ENCODE results near the gene SLC19A2.
"Not testable (repeated sequence)": the region's sequence is repeated elsewhere in the genome, so short reads cannot be mapped to it uniquely, and the experiment has no call there.

SLC19A2 gene

DNA sequence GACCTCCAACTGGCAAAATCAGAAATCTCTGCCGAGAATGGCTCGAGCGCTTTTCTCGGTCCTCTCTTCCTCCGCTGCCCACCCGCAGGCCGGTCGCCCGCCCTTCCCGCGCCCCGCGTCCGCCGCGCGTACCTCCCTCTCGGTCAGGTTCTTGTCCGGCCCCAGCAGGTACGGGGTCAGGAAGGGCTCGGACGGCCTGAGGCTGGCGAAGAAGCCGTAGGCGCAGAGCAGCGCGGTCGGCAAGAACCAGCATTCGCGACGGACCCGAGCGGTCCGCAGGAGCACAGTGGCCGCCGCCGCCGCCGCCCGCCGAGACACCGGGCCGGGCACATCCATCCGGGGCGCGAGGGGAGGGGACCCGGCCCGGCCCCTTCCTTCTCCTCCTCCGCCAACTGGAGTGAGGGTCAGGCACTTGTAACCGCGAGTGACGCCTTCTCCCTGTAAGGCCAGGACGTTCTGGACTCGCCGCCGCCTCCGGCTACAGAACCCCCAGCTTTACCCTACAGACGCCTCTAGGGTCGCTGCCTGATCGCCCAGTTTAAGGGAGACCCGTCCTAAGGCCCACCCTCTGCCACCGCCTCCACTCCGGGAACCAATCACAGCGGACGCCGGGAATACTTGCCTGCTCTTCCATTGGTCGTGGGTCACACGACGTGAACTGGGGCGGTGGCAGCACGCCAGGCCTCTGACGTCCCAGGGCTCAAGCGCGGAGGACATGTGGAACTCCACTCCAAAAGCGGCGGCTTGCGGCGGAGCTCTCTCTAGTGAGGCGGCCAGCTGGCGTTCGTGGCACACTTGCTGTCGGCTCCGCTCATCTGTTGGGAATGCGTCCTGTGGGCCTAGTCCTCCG lies at the start of gene SLC19A2:
TSS of gene SLC19A2 (minus strand) at position 514 of the 850 bp plus-strand sequence. CDS start at position 336, 178 bp downstream.
- peak; percentile 98 for DNase-seq (ENCODE audit: low spot score)

GRCh38 chr1:169534653-169535052 lies 48.9 kb upstream of the SLC19A2 start:
- no peak for DNase-seq (ENCODE audit: low spot score)

DNA sequence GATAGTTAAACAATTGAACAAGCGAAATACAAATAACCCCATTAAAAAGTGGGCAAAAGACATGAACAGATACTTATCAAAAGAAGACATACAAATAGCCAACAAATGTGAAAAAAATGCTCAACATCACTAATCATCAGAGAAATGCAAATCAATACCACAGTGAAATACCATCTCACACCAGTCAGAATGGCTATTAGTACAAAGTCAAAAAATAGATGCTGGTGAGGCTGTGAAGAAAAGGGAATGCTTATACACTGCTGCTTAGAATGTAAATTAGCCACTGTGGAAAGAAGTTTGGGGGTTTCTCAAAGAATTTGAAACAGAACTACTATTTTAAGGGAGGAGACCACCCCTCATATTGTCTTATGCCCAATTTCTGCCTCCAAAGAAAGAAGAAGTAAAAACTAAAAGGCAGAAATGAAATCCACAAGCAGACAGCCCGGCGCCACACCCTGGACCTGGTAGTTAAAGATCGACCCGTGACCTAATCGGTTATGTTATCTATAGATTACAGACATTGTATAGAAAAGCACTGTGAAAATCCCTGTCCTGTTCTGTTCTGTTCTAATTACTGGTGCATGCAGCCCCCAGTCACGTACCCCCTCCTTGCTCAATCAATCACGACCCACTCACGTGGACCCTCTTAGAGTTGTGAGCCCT lies 47.9 kb upstream of the SLC19A2 start:
- DNase-seq (ENCODE audit: low spot score), result not testable (repeated sequence)

GRCh38 chr1:169530448-169530847 lies 44.7 kb upstream of the SLC19A2 start:
- no peak for DNase-seq (ENCODE audit: low spot score)

- peak; percentile 23 for DNase-seq (ENCODE audit: low spot score)
These were observed 43.4 kb upstream of the SLC19A2 start for GRCh38 chr1:169529068-169529642.

GRCh38 chr1:169528215-169529067 lies 42.7 kb upstream of the SLC19A2 start:
- no peak for DNase-seq (ENCODE audit: low spot score)

DNA sequence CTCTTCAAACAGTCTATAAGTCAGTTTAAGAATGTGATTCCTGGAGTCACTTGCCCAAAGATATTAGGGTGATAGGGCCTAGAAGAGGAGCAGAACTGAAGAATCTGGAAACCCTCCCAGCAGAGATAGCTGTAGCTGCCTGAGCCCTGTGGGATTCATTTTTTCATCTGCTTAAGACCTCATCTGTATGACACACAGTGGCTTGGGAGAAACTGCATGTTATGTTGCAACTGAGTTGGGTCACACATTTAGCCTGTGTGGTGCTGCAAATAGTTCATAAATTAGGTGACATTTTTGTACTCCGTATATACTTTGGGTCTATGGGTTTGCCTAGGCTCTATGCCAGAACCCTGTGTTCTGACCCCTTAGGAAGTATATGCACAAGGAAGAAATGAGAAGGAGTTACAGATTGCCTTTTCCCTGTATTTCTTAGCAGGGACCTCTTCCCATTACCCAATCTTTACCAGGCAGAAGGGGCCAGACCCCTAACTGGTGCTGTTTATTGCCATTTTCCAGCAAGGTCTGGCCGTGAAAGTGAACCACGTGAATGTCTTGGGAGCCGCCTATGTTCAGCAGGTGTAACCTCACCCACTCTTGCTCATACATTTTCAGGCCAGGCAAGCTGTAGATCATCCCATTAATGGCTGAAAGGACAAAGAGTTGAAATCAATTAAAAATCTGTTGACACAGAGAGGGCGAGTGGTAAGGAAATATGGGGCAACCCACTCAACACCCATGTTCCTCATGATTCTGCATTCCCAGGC lies 41.9 kb upstream of the SLC19A2 start:
- no peak for DNase-seq (ENCODE audit: low spot score)

- no peak for DNase-seq (ENCODE audit: low spot score)
These were observed 41.3 kb upstream of the SLC19A2 start for GRCh38 chr1:169527001-169527400.

- DNase-seq (ENCODE audit: low spot score), result no peak
These were observed 40.5 kb upstream of the SLC19A2 start for GRCh38 chr1:169526120-169526832.

DNA sequence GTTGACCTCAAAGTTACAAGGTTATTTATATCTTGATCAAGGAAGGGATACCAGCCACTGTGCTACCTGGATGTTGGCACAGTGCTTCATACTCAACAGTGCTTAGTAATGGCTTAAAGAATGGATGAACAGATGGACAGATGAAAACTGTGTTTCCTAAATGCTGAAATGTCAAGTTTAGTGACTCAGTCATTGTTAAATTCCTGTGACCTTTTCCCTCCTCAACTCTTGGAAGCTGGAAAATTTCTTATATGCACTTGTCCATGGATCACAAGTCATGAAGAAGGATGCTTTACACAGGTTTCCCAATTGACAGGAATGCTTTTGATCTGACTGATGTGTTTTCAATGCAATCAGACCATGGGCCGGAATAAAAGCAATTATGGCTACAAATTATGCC lies 39.6 kb upstream of the SLC19A2 start:
- DNase-seq (ENCODE audit: low spot score), result peak; percentile 15

DNA sequence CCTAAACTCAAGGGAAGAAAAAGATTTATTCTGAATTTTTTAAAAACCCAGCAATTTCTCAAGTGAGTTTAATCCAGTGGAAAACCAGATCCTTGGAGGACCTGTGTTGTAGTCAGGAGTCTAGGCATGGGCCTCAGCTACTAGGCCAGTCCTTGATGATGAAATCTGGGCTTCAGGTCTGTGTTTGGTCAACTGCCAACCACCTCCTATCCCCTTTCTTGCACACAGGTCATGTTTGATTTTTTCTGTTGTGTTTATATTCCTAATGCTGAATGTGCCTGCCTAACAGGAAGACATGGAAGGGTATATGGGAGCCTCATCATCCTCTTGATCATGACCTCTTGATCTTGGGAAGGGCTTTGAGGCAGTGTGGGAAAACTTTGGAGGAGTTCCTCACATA lies 38.2 kb upstream of the SLC19A2 start:
- no peak for DNase-seq (ENCODE audit: low spot score)

- DNase-seq (ENCODE audit: low spot score), result no peak
These were observed 35.5 kb upstream of the SLC19A2 start for GRCh38 chr1:169521226-169521625.

DNA sequence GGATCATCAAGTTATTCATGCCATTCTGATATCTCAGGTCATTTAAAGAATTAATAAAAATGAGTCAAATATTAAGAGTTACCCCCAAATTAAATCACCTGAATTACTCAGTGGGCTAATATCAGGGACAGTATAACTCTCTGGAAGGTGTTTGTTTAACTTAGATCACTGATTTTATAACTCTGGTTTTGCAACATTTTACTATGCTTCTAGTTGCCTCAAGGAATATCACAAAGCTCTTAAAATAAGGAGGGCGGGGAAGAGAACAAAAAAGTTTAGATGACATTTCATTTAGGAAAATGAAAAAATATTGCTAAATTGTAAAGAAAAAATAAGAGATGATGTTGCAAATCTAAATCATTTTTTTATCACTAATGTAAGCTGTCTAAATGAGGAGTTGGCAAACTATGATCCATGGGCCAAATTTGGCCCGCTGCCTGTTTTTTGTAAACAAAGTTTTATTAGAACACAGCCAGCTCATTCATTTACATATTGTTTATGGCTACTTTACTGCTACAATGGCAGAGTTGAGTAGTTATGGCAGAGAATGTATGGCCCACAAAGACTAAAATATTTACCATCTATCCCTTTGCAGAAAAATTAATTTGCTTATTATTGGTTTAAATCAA lies 31.9 kb upstream of the SLC19A2 start:
- DNase-seq (ENCODE audit: low spot score), result no peak

GRCh38 chr1:169515641-169516040 lies 29.9 kb upstream of the SLC19A2 start:
- DNase-seq (ENCODE audit: low spot score), result no peak

GRCh38 chr1:169514566-169515270 lies 29.0 kb upstream of the SLC19A2 start:
- DNase-seq (ENCODE audit: low spot score), result no peak

DNA sequence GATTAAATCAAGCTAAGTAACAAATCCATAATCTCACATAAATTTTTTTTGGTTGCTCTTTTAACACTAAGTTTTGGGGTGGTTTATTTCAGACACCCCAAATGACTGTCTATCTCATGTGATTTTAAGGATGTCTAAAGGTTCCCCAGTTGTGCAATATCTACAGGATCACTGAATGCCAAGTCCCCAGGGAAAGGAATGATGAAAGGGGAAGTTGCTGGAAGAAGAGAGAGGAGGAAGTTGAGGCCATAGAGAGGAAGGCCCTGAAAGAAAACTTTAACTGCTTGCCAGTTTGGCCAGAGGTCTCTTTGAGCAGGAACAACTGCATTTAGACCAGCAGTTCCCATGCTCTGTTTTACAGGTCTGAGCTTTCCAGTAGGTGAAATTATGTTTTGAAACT lies 27.5 kb upstream of the SLC19A2 start:
- no peak for DNase-seq (ENCODE audit: low spot score)

- DNase-seq (ENCODE audit: low spot score), result peak; percentile 68
These were observed 25.7 kb upstream of the SLC19A2 start for GRCh38 chr1:169511316-169512005.

- no peak for DNase-seq (ENCODE audit: low spot score)
These were observed 24.3 kb upstream of the SLC19A2 start for GRCh38 chr1:169510060-169510459.

- no peak for DNase-seq (ENCODE audit: low spot score)
These were observed 23.6 kb upstream of the SLC19A2 start for GRCh38 chr1:169509354-169509753.
